IMR-90 (cell line): Measurements from ENCODE around the gene ACOT7. TPM values are rescaled to one million over a fixed set of nuclear protein-coding genes. Genes with fewer than 3 reads are reported as not detected.
"Not testable (repeated sequence)": the region's sequence is repeated elsewhere in the genome, so short reads cannot be mapped to it uniquely, and the experiment has no call there.

Experiments used
- ATAC-seq: fragments of 200-7000 bp; cut with Tn5 transposase; 2 replicates; pipeline ENCODE4 v1.9.1; 2020; ENCODE audit warnings: low read depth, mild to moderate bottlenecking, moderate library complexity
- BruUV-seq: library from RNA; stranded (reverse); fragments of 400-500 nt; replicated peaks from 2 replicates; lab custom pipeline; 2021; lab: Mats Ljungman, UMichigan
- CTCF ChIA-PET: fragments of 300-600 bp; formaldehyde crosslinking; extraction: SDS; loops from one replicate; lab custom pipeline; 2021; ENCODE audit warnings: antibody characterized with exemption; lab: Yijun Ruan, JAX
- POLR2A ChIA-PET: fragments of 300-600 bp; sonication (Branson Sonifier 250); formaldehyde crosslinking; loops from one replicate; lab custom pipeline; 2022; ENCODE audit warnings: antibody characterized with exemption; ENCODE audit not compliant: unreplicated experiment; lab: Charles Lee
- DNase-seq: peaks from one replicate; pipeline ENCODE4 v3.0.0; 2013
- H2AFZ ChIP-seq: replicated peaks from 2 replicates; pipeline ENCODE3; 2013; ENCODE audit warnings: low read length, mild to moderate bottlenecking; ENCODE audit not compliant: poor library complexity
- H2AK5ac ChIP-seq: 2 replicates; pipeline ENCODE4 v1.6.1; 2013; ENCODE audit warnings: low read depth, low read length, inconsistent platforms
- H2AK9ac ChIP-seq: replicated peaks from 2 replicates; pipeline ENCODE3; 2013; ENCODE audit warnings: mild to moderate bottlenecking, low read depth, low read length, moderate library complexity; ENCODE audit not compliant: poor library complexity
- H2BK120ac ChIP-seq: 2 replicates; pipeline ENCODE4 v1.6.1; 2013; ENCODE audit warnings: low read depth, low read length, inconsistent platforms
- H2BK15ac ChIP-seq: 3 replicates; pipeline ENCODE4 v1.6.1; 2013; ENCODE audit warnings: low read depth, low read length, inconsistent platforms
- H2BK20ac ChIP-seq: 2 replicates; pipeline ENCODE4 v1.6.1; 2013; ENCODE audit warnings: low read depth, mild to moderate bottlenecking, inconsistent platforms, low read length, moderate library complexity
- H2BK5ac ChIP-seq: 2 replicates; pipeline ENCODE4 v1.6.1; 2013; ENCODE audit warnings: mild to moderate bottlenecking, low read depth, low read length, inconsistent platforms; ENCODE audit not compliant: poor library complexity, severe bottlenecking
- H3K14ac ChIP-seq: replicated peaks from 2 replicates; pipeline ENCODE4 v1.6.1; 2013; ENCODE audit warnings: low read depth, low read length, inconsistent platforms
- H3K18ac ChIP-seq: 2 replicates; pipeline ENCODE4 v1.6.1; 2013; ENCODE audit warnings: low read depth, low read length, control low read depth
- H3K23ac ChIP-seq: 2 replicates; pipeline ENCODE4 v1.6.1; 2013; ENCODE audit warnings: low read depth, low read length, inconsistent platforms
- H3K27ac ChIP-seq: 2 replicates; pipeline ENCODE4 v1.5.1; 2013; ENCODE audit warnings: mild to moderate bottlenecking, control low read depth, low read length; ENCODE audit not compliant: insufficient read depth
- H3K27me3 ChIP-seq: 2 replicates; pipeline ENCODE4 v1.6.1; 2013; ENCODE audit warnings: low read length; ENCODE audit not compliant: control insufficient read depth, insufficient read depth
- H3K36me3 ChIP-seq: 2 replicates; pipeline ENCODE4 v1.6.1; 2013; ENCODE audit warnings: low read length, mixed read lengths; ENCODE audit not compliant: control insufficient read depth, insufficient read depth
- H3K4ac ChIP-seq: 2 replicates; pipeline ENCODE4 v1.6.1; 2013; ENCODE audit warnings: low read depth, low read length, inconsistent platforms
- H3K4me1 ChIP-seq: 2 replicates; pipeline ENCODE4 v1.6.1; 2013; ENCODE audit warnings: low read length, mixed read lengths; ENCODE audit not compliant: control insufficient read depth, insufficient read depth
- H3K4me2 ChIP-seq: 2 replicates; pipeline ENCODE4 v1.6.1; 2013; ENCODE audit warnings: low read depth, mild to moderate bottlenecking, control low read depth, low read length, moderate library complexity
- H3K4me3 ChIP-seq: 2 replicates; pipeline ENCODE4 v1.5.1; 2013; ENCODE audit warnings: low read depth, mild to moderate bottlenecking, control low read depth, low read length, moderate library complexity; ENCODE audit not compliant: insufficient read depth
- H3K56ac ChIP-seq: 2 replicates; pipeline ENCODE4 v1.6.1; 2013; ENCODE audit warnings: low read length, inconsistent platforms; ENCODE audit not compliant: insufficient read depth; ENCODE audit errors: extremely low read depth
- H3K79me1 ChIP-seq, 2 experiments: 2 replicates each; pipeline ENCODE4 v1.6.1; 2013; ENCODE audit warnings: low read length in 2 of 2, inconsistent platforms in 1 of 2, low read depth in 1 of 2
- H3K9ac ChIP-seq: 2 replicates; pipeline ENCODE4 v1.6.1; 2013; ENCODE audit warnings: low read depth, low read length, control low read depth
- H3K9me1 ChIP-seq: 2 replicates; pipeline ENCODE4 v1.6.1; 2013; ENCODE audit warnings: low read length, inconsistent platforms; ENCODE audit not compliant: insufficient read depth
- H3K9me3 ChIP-seq: 2 replicates; pipeline ENCODE4 v1.6.1; 2013; ENCODE audit warnings: low read length; ENCODE audit not compliant: control insufficient read depth, insufficient read depth
- H4K20me1 ChIP-seq: 2 replicates; pipeline ENCODE4 v1.6.1; 2013; ENCODE audit warnings: low read length, inconsistent platforms; ENCODE audit not compliant: insufficient read depth
- H4K5ac ChIP-seq: 2 replicates; pipeline ENCODE4 v1.6.1; 2013; ENCODE audit warnings: mild to moderate bottlenecking, low read depth, low read length, control low read depth
- H4K8ac ChIP-seq, 2 experiments: 2 replicates each; pipeline ENCODE4 v1.6.1; 2013; ENCODE audit warnings: low read depth in 2 of 2, low read length in 2 of 2, control low read depth in 1 of 2, inconsistent platforms in 1 of 2
- H4K91ac ChIP-seq: 2 replicates; pipeline ENCODE4 v1.6.1; 2013; ENCODE audit warnings: low read depth, low read length, inconsistent platforms; ENCODE audit not compliant: insufficient read depth
- WGBS, 2 experiments: methylation state at CpG; one replicate each; pipeline versions ENCODE4 v1.1.5 to v1.1.7; 2013; ENCODE audit warnings: missing lambda C conversion rate in 2 of 2; ENCODE audit not compliant: insufficient read length in 1 of 2; ENCODE audit errors: extremely low coverage in 2 of 2; 5-methylcytosine and 5-hydroxymethylcytosine counted together
- dilution Hi-C: fragments of 300-500 bp; cut with HindIII; formaldehyde crosslinking; loops from one replicate; pipeline ENCODE4 v1.14.3; 2018; ENCODE audit warnings: low sequenced_read_pairs; ENCODE audit not compliant: unreplicated experiment
- in situ Hi-C: fragments of 300-500 bp; cut with MboI; formaldehyde crosslinking; loops from 3 replicates; pipeline ENCODE4 v1.14.3; 2019; ENCODE audit warnings: low sequenced_read_pairs, inconsistent platforms, mixed read lengths
- intact Hi-C: fragments of 100-400 bp; cut with micrococcal nuclease; formaldehyde crosslinking; loops from 2 replicates; pipeline ENCODE4 v1.10.0; 2022
- polyA plus RNA-seq, 3 experiments: library from polyadenylated mRNA; depleted of rRNA; stranded (reverse); fragments of >200 nt; gene quantifications; 2 replicates each; pipeline ENCODE4 v1.2.3, GENCODE V29; 2012; ENCODE audit warnings: low replicate concordance in 1 of 3
- total RNA-seq: library from RNA; depleted of rRNA; stranded (reverse); fragments of >200 nt; gene quantifications from 2 replicates; pipeline ENCODE4 v1.2.3, GENCODE V29; 2012

Gene ACOT7
- total and polyA plus RNA-seq, 2 of the 4 experiments (the other 2 are of a cell fraction) = 51.6 to 242 TPM

GRCh38 chr1:6431645-6432579, 38.3 kb upstream of the ACOT7 start:
- H3K4me3 ChIP-seq, intact Hi-C loops, H4K5ac ChIP-seq, H3K56ac ChIP-seq, H3K9me3 ChIP-seq, H3K9me1 ChIP-seq, in situ Hi-C loops, BruUV-seq, H4K8ac ChIP-seq, H3K18ac ChIP-seq, H2BK120ac ChIP-seq, H3K27ac ChIP-seq, H3K36me3 ChIP-seq, H3K4me2 ChIP-seq, dilution Hi-C loops, H3K4ac ChIP-seq, H3K14ac ChIP-seq, H2AK9ac ChIP-seq, POLR2A ChIA-PET, H2BK5ac ChIP-seq, H2AFZ ChIP-seq, DNase-seq, H3K23ac ChIP-seq, CTCF ChIA-PET, H3K79me1 ChIP-seq, H3K4me1 ChIP-seq, H3K9ac ChIP-seq, H4K91ac ChIP-seq, H2AK5ac ChIP-seq, ATAC-seq, H2BK20ac ChIP-seq, H2BK15ac ChIP-seq, H4K20me1 ChIP-seq: not testable (repeated sequence)
- 63% methylated on average over 2 of the region's 13 CpGs; no CpG with 5 or more reads in 1 of the 2 experiments for WGBS, 2 experiments
- H3K27me3 ChIP-seq = peaks cover 60% of the 10 kb centered on the region

GRCh38 chr1:6429660-6430411, 36.3 kb upstream of the ACOT7 start:
- H3K36me3 ChIP-seq, H3K4me3 ChIP-seq, H2BK15ac ChIP-seq, H3K4me1 ChIP-seq, H4K5ac ChIP-seq, CTCF ChIA-PET, POLR2A ChIA-PET, H3K27ac ChIP-seq, H2BK20ac ChIP-seq, H2BK120ac ChIP-seq, H3K9me1 ChIP-seq, H3K23ac ChIP-seq, H3K4ac ChIP-seq, in situ Hi-C loops, H2AFZ ChIP-seq, H4K20me1 ChIP-seq, H3K14ac ChIP-seq, H2BK5ac ChIP-seq, H3K79me1 ChIP-seq, H3K56ac ChIP-seq, H4K8ac ChIP-seq, H2AK9ac ChIP-seq, H4K91ac ChIP-seq, intact Hi-C loops, BruUV-seq, H2AK5ac ChIP-seq, H3K4me2 ChIP-seq, H3K18ac ChIP-seq, dilution Hi-C loops, H3K9me3 ChIP-seq, H3K9ac ChIP-seq: not testable (repeated sequence)
- H3K27me3 ChIP-seq = peaks cover 74% of the 10 kb centered on the region
- WGBS, 2 experiments = 29% methylated on average over 7 of the region's 19 CpGs; no CpG with 5 or more reads in 1 of the 2 experiments
- ATAC-seq = peak; percentile 41
- peak; percentile 11 for DNase-seq
